Gastroesophageal sphincter (tissue), 4 donors: Measurements from ENCODE around the gene KRTAP10-7. TPM values are rescaled to one million over a fixed set of nuclear protein-coding genes. Genes with fewer than 3 reads are reported as not detected.
"Not testable (repeated sequence)": the region's sequence is repeated elsewhere in the genome, so short reads cannot be mapped to it uniquely, and the experiment has no call there.

Experiments used
- ATAC-seq: fragments of 150-250 bp; one replicate; pipeline ENCODE4 v1.9.1; 2016; ENCODE audit warnings: mild to moderate bottlenecking, moderate library complexity
- H3K27ac ChIP-seq, 4 donors: fragments of 200-600 bp; sonication (generic) in 3 of 4; 1 replicate in 3 of 4; 2 replicates in 1 of 4; pipeline ENCODE4 v1.5.1; 2016 to 2019
- H3K27me3 ChIP-seq: fragments of 200-600 bp; sonication (generic); one replicate; pipeline ENCODE4 v1.5.1; 2019
- H3K36me3 ChIP-seq, 2 donors: fragments of 200-600 bp; sonication (generic); one replicate each; pipeline ENCODE4 v1.5.1; 2019; ENCODE audit warnings: control low read depth in 1 of 2
- H3K4me1 ChIP-seq, 3 donors: fragments of 200-600 bp; sonication (generic); 1 replicate in 2 of 3; 2 replicates in 1 of 3; pipeline ENCODE4 v1.5.1; 2016 to 2019; ENCODE audit warnings: control low read depth in 2 of 3
- H3K4me3 ChIP-seq, 2 donors: fragments of 200-600 bp; sonication (generic); one replicate each; pipeline ENCODE4 v1.5.1; 2019; ENCODE audit warnings: mild to moderate bottlenecking in 1 of 2, moderate library complexity in 1 of 2
- H3K9me3 ChIP-seq, 3 donors: fragments of 200-600 bp; sonication (generic); one replicate each; pipeline ENCODE4 v1.5.1; 2017 to 2019; ENCODE audit warnings: control low read depth in 2 of 3
- CTCF ChIP-seq, 4 experiments: fragments of 200-600 bp in 2 of 4; fragments of 450-650 bp in 2 of 4; sonication (generic) in 1 of 4; IDR thresholded peaks; one replicate each; pipeline ENCODE4 v1.5.1; 2017 to 2019; ENCODE audit warnings: antibody characterized with exemption in 4 of 4, mild to moderate bottlenecking in 2 of 4, moderate library complexity in 2 of 4
- EP300 ChIP-seq: sonication (generic); formaldehyde crosslinking; IDR thresholded peaks from one replicate; pipeline ENCODE4 v1.6.1; 2017; ENCODE audit warnings: antibody characterized with exemption, mild to moderate bottlenecking
- POLR2A ChIP-seq, 2 donors: fragments of 450-650 bp; IDR thresholded peaks; one replicate each; pipeline ENCODE4 v1.6.1; 2017; ENCODE audit warnings: antibody characterized with exemption in 2 of 2, mild to moderate bottlenecking in 2 of 2, moderate library complexity in 1 of 2
- POLR2AphosphoS5 ChIP-seq: sonication (generic); formaldehyde crosslinking; IDR thresholded peaks from one replicate; pipeline ENCODE4 v1.6.1; 2017; ENCODE audit warnings: antibody characterized with exemption
- WGBS, 2 donors: methylation state at CpG; one replicate each; pipeline ENCODE4 v1.1.5; 2018; ENCODE audit warnings: low coverage in 1 of 2; 5-methylcytosine and 5-hydroxymethylcytosine counted together
- total RNA-seq, 4 donors: library from RNA; depleted of rRNA; stranded (reverse); fragments of >200 nt; gene quantifications; one replicate each; pipeline ENCODE4 v1.1.0, GENCODE V29; 2016

The KRTAP10-7 gene
- total RNA-seq, 4 donors from 2014 or later: not detected

- TF ChIP-seq EP300 (no peak), POLR2A (IDR thresholded peaks at IDR 0.05) (no peak), POLR2AphosphoS5 (no peak), CTCF (IDR thresholded peaks at IDR 0.05) (no peak)
- 60% methylated on average over 2 of the region's 2 CpGs; no CpG with 5 or more reads in 1 of the 2 donors for WGBS, 2 donors
These were observed 30.0 kb downstream of the KRTAP10-7 start for GRCh38 chr21:44630440-44630839.

GRCh38 chr21:44632067-44632466, 31.7 kb downstream of the KRTAP10-7 start:
- no peak for TF ChIP-seq POLR2AphosphoS5
- no peak for TF ChIP-seq CTCF (IDR thresholded peaks at IDR 0.05)
- no peak for TF ChIP-seq POLR2A (IDR thresholded peaks at IDR 0.05)
- TF ChIP-seq EP300: no peak
- no peak for ATAC-seq
- H3K9me3 ChIP-seq: peaks cover 0 to 45% (median 0%) of the 10 kb centered on the region in 3 donors
- no peak overlapping the region for H3K4me3 ChIP-seq
- H3K36me3 ChIP-seq: no peaks in the 10 kb centered on the region
- WGBS, 2 donors: 63 to 72% methylated on average over 1 of the region's 1 CpG
- H3K4me1 ChIP-seq: no peaks in the 10 kb centered on the region
- H3K27me3 ChIP-seq: peaks cover 37% of the 10 kb centered on the region
- no peak overlapping the region for H3K27ac ChIP-seq

More at GRCh38 chr21:44630440-44630839, 30.0 kb downstream of the KRTAP10-7 start:
- no peak for ATAC-seq
- H3K27ac ChIP-seq: no peak overlapping the region
- H3K27me3 ChIP-seq: peaks cover 39% of the 10 kb centered on the region
- no peak overlapping the region for H3K4me3 ChIP-seq
- no peaks in the 10 kb centered on the region for H3K36me3 ChIP-seq
- peaks cover 0 to 45% (median 0%) of the 10 kb centered on the region in 3 donors for H3K9me3 ChIP-seq
- no peaks in the 10 kb centered on the region for H3K4me1 ChIP-seq

GRCh38 chr21:44636209-44637017, 36.0 kb downstream of the KRTAP10-7 start:
- H3K27me3 ChIP-seq: peaks cover 52% of the 10 kb centered on the region
- ATAC-seq: no peak
- no peaks in the 10 kb centered on the region for H3K36me3 ChIP-seq
- no peaks in the 10 kb centered on the region for H3K4me1 ChIP-seq
- WGBS, 2 donors: 79% methylated on average over 5 of the region's 15 CpGs; no CpG with 5 or more reads in 1 of the 2 donors
- H3K9me3 ChIP-seq: peaks cover 0 to 35% (median 0%) of the 10 kb centered on the region in 3 donors
- no peak overlapping the region for H3K27ac ChIP-seq
- no peak overlapping the region for H3K4me3 ChIP-seq
- no peak for TF ChIP-seq EP300
- no peak for TF ChIP-seq POLR2A (IDR thresholded peaks at IDR 0.05)
- TF ChIP-seq CTCF (IDR thresholded peaks at IDR 0.05): no peak
- TF ChIP-seq POLR2AphosphoS5: no peak

- no peak for ATAC-seq
- H3K36me3 ChIP-seq: no peaks in the 10 kb centered on the region
- peaks cover 0 to 30% (median 0%) of the 10 kb centered on the region in 3 donors for H3K9me3 ChIP-seq
- no peak within 1 kb of the TSS for H3K27ac ChIP-seq
- no peak within 1 kb of the TSS for H3K4me3 ChIP-seq
- H3K27me3 ChIP-seq: peaks cover 52% of the 10 kb centered on the region
- TF ChIP-seq POLR2A (IDR thresholded peaks at IDR 0.05): no peak
- no peak for TF ChIP-seq POLR2AphosphoS5
- TF ChIP-seq EP300: no peak
- no peak for TF ChIP-seq CTCF (IDR thresholded peaks at IDR 0.05)
- WGBS, 2 donors: 40% methylated on average over 2 of the region's 21 CpGs; no CpG with 5 or more reads in 1 of the 2 donors
- no peaks in the 10 kb centered on the region for H3K4me1 ChIP-seq
These were observed 36.8 kb downstream of the KRTAP10-7 start, which contains the start of gene KRTAP10-10 for GRCh38 chr21:44637018-44637850. Gene KRTAP10-10, plus strand, starts transcription at chr21:44637356. Its CDS starts 62 bp downstream, at chr21:44637418.

GRCh38 chr21:44637851-44638348, 37.5 kb downstream of the KRTAP10-7 start:
- ATAC-seq, H3K4me1 ChIP-seq, H3K4me3 ChIP-seq, H3K27ac ChIP-seq, H3K36me3 ChIP-seq: not testable (repeated sequence)
- WGBS, 2 donors: 60% methylated on average over 1 of the region's 12 CpGs; no CpG with 5 or more reads in 1 of the 2 donors
- Histone ChIP-seq H3K27me3 (peaks cover 52% of the 10 kb centered on the region), H3K9me3 (peaks cover 0 to 27% (median 0%) of the 10 kb centered on the region in 3 donors)

- peaks cover 52% of the 10 kb centered on the region for H3K27me3 ChIP-seq
- not testable (repeated sequence) for H3K4me1 ChIP-seq, ATAC-seq, H3K36me3 ChIP-seq, H3K27ac ChIP-seq, H3K4me3 ChIP-seq
- WGBS, 2 donors: 70% methylated on average over 2 of the region's 21 CpGs; no CpG with 5 or more reads in 1 of the 2 donors
- H3K9me3 ChIP-seq: peaks cover 0 to 32% (median 0%) of the 10 kb centered on the region in 3 donors
These were observed 38.3 kb downstream of the KRTAP10-7 start for GRCh38 chr21:44638506-44639330.
